Measurements from ENCODE around the gene CSRNP3. TPM values are rescaled to one million over a fixed set of nuclear protein-coding genes. Genes with fewer than 3 reads are reported as not detected.
A peak's percentile ranks its signal among the peaks of the same experiment; 100 is the strongest.

CSRNP3 gene
- total and polyA plus RNA-seq, 10 of the 15 experiments (the other 5 are each of a cell fraction or from before 2014, with no cell fraction given), result 0.03 to 5.2 (median 0.11) TPM; not detected in 1

DNA sequence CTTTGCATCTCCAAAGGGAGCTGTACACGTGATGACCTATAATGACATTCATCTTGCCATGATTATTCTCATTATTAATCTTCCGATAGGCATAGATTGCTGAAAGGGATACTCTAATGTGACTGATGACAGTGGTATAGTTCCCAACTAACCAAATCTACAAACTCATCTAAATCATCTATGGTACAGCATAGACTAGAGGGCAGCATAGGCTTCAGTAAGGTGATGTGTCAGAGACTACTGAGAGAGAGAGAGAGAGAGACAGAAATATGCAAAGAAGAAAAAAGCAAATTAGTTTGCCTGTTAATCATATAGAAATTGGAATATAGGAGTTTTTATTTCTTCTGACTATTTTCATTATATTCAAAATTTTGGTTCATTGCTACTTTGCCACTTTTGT lies 89.3 kb downstream of the CSRNP3 start:
- H3K4me2 ChIP-seq (ENCODE audit: control insufficient read depth, insufficient read depth), result no peak overlapping the region
- no peak for DNase-seq (ENCODE audit: low read depth, low spot score)
- H3K36me3 ChIP-seq (ENCODE audit: control insufficient read depth in 2 of 2, insufficient read depth in 2 of 2, low read length in 1 of 2), result no peaks in the 10 kb centered on the region
- ATAC-seq, result peak; percentile 71
- H4K20me1 ChIP-seq (ENCODE audit: control insufficient read depth, insufficient read depth), result no peaks in the 10 kb centered on the region
- no TSS peak for BruUV-seq (replicated peaks)
- ChIA-PET POLR2A (interaction anchor here (1.6 kb wide), 1 partner anchor 10 kb away, joined by 6 read pairs; no protein-coding TSS in a partner anchor), RAD21 (ENCODE audit: unreplicated experiment) (interaction anchor here (0.6 to 4.1 kb wide), 26 partner anchors 8 to 603 kb away, joined by 3 to 28 read pairs (median 4); partner anchors contain the start of gene SLC38A11), SMC1A (ENCODE audit: uncharacterized antibody, unreplicated experiment) (interaction anchor here (0.6 to 12.4 kb wide), 24 partner anchors 8 to 316 kb away, joined by 3 to 100 read pairs (median 4); no protein-coding TSS in a partner anchor), CTCF (interaction anchor here (0.8 to 9.2 kb wide), 28 partner anchors 8 to 395 kb away, joined by 3 to 105 read pairs (median 4); partner anchors contain the start of gene TTC21B)
- no peaks in the 10 kb centered on the region for H3K79me2 ChIP-seq (ENCODE audit: control insufficient read depth, insufficient read depth, low read length)
- no peak for FAIRE-seq
- WGBS (ENCODE audit: insufficient coverage, insufficient replicate concordance, low lambda C conversion rate, missing lambda C conversion rate), result 68% methylated on average over 2 of the region's 2 CpGs
- no peak overlapping the region for H3K27ac ChIP-seq (ENCODE audit: control insufficient read depth, insufficient read depth)
- H3K4me3 ChIP-seq, result no peak overlapping the region
- in situ Hi-C loops (cut with MboI), result no loop called here
- intact Hi-C loops (cut with micrococcal nuclease; ENCODE audit: unreplicated experiment), result loop anchor here (1.0 kb wide), 1 partner anchor 139 kb away; no protein-coding TSS in a partner anchor
- no peaks in the 10 kb centered on the region for H3K27me3 ChIP-seq (replicated peaks in 1 of 2; ENCODE audit: control insufficient read depth in 2 of 2, insufficient read depth in 2 of 2, low read length in 1 of 2)
- H3K9ac ChIP-seq (ENCODE audit: control insufficient read depth, insufficient read depth, low read length), result no peak overlapping the region
- no peaks in the 10 kb centered on the region for H3K9me3 ChIP-seq (replicated peaks; ENCODE audit: control insufficient read depth, insufficient read depth, low read length)
- no peaks in the 10 kb centered on the region for H3K4me1 ChIP-seq (ENCODE audit: control insufficient read depth, insufficient read depth, low read length)
- H2AFZ ChIP-seq (ENCODE audit: control insufficient read depth, low read depth, low read length), result no peak overlapping the region
- TF ChIP-seq TBL1XR1 (IDR thresholded peaks at IDR 0.05; ENCODE audit: low read depth, low read length) (no peak), RAD51 (IDR thresholded peaks at IDR 0.05) (no peak), SP1 (IDR thresholded peaks at IDR 0.05; ENCODE audit: low read depth, low read length) (no peak), ZBTB11 (CRISPR knock-in tag; IDR thresholded peaks at IDR 0.05) (no peak), CEBPZ (IDR thresholded peaks at IDR 0.05; ENCODE audit: low read depth, low read length) (no peak), FOXM1 (IDR thresholded peaks at IDR 0.05; ENCODE audit: low read depth, low read length) (no peak), SMC3 (IDR thresholded peaks at IDR 0.05; ENCODE audit: borderline replicate concordance, low read length) (peak; percentile 9; the same call in 1 of the 2 replicates), CTCF (IDR thresholded peaks at IDR 0.05 in 2 of 3, conservative IDR thresholded peaks at IDR 0.05 in 1 of 3; ENCODE audit: control insufficient read depth in 2 of 3, extremely low read depth in 1 of 3, insufficient read depth in 1 of 3, low read depth in 3 of 3, low read length in 3 of 3) (peak in 1 of 3 experiments; percentile 35; a peak in 1 of 6 replicates), ZSCAN29 (IDR thresholded peaks at IDR 0.05) (no peak), PBX3 (IDR thresholded peaks at IDR 0.05; ENCODE audit: insufficient replicate concordance, low read depth, low read length) (no peak), RAD21 (IDR thresholded peaks at IDR 0.05; ENCODE audit: insufficient read depth, low read depth, low read length) (0 out of 2 replicates have a peak, but pooled peaks have one; percentile 6)
- TF ChIP-seq, protein P1, sequence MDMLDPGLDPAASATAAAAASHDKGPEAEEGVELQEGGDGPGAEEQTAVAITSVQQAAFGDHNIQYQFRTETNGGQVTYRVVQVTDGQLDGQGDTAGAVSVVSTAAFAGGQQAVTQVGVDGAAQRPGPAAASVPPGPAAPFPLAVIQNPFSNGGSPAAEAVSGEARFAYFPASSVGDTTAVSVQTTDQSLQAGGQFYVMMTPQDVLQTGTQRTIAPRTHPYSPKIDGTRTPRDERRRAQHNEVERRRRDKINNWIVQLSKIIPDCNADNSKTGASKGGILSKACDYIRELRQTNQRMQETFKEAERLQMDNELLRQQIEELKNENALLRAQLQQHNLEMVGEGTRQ (IDR thresholded peaks at IDR 0.05; ENCODE audit: borderline replicate concordance, low read depth, low read length), result no peak

All from GM12878 (cell line).